ENCODE data around the gene KCNN1.
"Not testable (repeated sequence)": the region's sequence is repeated elsewhere in the genome, so short reads cannot be mapped to it uniquely, and the experiment has no call there.

Gene KCNN1

DNA sequence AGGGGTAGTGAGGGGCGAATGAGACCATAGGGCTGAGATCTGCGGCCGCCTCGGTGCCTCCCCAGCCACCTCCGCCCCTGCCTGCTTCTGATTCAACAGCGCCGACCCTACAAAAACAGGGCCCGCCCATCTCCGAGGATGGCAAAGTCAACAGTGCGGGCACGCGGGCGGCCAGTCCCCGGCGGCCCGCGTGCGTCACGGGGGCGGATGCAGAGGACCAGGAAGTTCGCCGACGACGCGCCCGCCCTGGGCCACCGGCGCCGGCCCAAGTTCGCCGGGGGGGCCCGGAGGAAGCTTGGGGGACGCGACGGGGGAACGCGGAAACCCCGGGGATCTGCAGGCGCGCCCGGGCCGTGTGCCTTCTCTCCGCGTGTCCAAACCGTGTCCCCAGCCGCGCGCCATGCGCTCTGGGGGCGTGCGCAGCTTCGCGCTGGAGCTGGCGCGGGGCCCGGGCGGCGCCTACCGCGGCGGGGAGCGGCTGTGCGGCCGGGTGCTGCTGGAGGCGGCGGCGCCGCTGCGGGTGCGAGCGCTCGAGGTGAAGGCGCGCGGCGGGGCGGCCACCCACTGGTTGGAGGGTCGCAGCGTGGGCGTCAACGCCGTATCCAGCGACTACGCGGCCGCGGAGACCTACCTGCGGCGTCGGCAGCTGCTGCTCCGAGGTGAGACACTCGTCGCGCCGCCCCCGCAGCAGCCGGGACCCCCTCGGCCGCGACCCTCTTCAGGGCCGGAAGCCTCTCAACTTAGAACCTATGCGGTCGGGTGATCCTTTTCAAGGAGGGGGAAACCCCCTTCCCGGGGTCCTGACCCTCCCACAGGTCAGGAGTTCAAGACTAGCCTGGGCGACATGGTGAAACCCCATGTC is 34.2 kb downstream of the KCNN1 start:
- peak; percentile 90 for DNase-seq (ENCODE audit: low read depth)

DNA sequence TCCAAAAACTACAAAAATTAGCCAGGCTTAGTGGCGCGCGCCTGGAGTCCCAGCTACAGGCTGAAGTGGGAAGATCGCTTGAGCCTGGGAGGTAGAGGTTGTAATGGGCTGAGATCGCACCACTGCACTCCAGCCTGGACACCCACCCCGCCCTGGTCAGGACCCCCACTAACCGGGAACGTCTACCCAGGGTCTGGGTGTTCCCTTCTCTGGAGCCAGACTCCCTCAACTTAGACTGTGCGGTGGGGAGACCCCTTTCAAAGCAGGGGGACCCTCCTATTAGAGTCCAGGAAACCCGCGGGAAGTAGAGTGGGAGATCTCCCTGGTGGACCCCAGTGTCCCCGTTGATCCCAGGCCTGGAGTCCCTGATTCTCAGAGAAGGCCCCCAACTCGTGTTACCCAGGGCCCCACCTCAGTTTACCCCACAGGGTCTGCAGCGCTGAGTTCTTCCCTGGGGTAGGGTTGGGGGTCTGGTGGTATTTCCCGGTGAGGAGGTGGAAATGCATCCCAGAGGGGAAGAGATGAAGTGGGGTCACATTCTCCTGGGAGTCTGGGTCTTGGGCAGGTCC is 35.0 kb downstream of the KCNN1 start:
- DNase-seq (ENCODE audit: low read depth) = no peak

DNA sequence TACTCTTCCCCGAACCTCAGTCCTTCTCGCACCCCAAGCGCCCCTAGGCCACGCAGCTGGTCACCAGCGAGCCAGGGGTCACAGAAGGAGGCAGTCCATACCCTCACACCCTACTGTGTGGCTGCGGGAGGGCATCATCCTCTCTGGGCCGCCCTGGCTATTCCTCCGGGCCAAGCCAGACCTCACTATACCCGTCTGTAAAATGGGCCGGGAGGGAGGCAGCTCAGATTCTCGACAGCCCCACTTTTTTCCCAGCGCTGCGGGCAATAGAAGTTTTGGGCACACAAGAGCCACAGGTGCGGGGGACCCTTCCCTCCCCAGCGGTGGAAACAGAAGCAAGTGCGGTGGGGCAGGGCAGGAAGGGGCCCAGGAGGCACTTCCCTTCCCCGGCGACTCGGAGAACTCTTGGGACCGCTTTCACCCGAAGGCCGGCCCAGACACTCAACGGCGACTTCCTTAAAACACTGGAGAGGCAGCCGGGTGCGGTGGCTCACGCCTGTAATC is 35.5 kb downstream of the KCNN1 start:
- DNase-seq (ENCODE audit: low read depth) = no peak

DNA sequence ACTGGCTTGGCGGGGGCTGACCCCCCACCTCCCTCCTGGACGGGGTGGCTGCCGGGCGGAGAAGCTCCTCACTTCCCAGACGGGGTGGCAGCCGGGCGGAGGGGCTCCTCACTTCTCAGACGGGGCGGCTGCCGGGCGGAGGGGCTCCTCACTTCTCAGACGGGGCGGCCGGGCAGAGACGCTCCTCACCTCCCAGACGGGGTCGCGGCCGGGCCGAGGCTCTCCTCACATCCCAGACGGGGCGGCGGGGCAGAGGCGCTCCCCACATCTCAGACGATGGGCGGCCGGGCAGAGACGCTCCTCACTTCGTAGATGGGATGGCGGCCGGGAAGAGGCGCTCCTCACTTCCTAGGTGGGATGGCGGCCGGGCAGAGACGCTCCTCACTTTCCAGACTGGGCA is 38.8 kb downstream of the KCNN1 start:
- not testable (repeated sequence) for DNase-seq (ENCODE audit: low read depth)

DNA sequence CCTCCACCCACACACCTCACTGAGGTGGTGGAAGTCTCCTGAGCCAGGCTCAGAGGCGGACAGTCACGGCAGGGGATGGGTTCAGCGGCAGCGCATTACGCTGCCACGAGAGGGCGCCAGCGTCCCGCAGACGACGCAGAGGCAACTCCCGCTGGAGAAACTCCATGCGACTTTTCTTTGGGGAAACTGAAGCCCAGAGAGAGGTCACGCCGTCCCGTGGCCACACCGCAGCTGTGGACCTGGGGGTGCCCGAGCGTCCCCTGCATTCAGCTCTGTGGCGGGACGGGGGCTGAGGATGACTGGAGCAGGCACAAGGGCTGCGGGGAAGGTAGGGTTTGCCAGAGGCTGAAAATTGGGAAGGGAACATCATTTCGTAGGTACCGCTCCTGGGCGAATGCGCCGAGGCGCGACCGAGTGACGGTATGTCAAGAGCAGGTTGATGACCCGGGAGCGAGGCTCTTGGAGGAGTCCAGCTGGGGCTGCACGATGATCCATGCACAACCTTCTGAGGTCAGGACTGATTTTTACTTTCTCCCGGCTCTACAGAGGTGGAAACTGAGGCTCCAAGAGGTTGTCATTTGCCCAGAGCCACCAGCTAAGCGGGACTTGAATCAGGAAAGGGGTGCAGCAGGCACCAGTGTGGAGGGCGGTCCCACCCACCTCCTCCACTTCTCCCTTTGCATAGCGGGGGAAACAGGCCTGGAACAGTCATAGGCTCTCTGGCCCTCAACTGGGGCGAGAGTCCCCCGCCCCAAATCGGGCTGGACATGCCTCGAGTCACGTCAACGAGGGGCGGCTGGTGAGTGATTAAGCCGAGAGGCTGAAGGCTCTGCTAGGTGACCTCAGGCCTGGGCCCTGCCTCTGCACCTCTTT is 40.4 kb downstream of the KCNN1 start:
- DNase-seq (ENCODE audit: low read depth) = peak; percentile 70

DNA sequence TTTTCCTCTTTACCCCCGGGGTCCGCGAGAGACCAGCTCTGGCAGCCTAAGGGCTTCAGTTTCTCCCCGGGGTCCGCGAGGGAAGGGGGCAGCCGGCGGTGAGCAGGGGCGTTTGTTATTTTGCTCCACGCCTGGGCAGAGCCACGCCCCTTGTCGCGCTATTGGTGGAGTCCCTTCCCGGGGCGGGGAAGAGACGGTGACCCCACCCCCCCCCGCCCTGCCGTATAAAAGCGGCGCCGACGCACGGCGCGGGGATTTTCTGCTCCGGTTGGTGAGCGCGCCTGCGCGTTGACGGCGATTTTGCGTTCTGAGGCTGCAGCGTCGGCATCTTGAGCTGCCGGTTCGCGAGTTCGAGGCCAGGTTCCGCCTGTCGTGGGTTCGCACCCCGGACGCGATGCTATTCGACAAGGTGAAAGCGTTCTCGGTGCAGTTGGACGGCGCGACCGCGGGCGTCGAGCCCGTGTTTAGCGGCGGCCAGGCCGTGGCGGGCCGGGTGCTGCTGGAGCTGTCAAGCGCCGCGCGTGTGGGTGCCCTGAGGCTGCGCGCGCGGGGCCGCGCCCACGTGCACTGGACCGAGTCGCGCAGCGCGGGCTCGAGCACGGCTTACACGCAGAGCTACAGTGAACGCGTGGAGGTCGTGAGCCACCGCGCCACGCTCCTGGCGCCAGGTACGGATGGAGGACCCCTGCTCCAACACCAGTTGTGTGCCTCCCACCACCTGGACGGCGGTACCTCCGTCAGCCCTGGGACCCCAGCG is 41.2 kb downstream of the KCNN1 start, which contains the start of gene ARRDC2:
ARRDC2 (plus strand) TSS at position 254 of the 757 bp plus-strand sequence; CDS start at position 395, 141 bp downstream.
- peak; percentile 86 for DNase-seq (ENCODE audit: low read depth)

DNA sequence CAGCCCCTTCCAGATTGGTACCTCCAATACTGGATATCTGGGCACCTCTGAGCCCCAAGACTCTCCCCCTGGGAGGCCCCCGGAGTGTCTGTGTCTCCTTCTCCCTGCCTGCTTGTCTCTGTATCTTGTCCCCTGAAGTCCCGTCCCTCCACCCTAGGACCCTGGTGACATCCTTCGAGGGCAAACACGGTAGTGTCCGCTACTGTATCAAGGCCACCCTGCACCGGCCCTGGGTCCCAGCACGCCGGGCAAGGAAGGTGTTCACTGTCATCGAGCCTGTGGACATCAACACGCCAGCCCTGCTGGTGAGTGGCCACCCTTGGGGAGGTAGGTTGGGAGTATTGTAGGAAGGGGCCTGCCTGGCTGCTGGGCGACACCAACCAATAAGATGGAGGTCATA is 41.9 kb downstream of the KCNN1 start:
- DNase-seq (ENCODE audit: low read depth) = no peak

DNA sequence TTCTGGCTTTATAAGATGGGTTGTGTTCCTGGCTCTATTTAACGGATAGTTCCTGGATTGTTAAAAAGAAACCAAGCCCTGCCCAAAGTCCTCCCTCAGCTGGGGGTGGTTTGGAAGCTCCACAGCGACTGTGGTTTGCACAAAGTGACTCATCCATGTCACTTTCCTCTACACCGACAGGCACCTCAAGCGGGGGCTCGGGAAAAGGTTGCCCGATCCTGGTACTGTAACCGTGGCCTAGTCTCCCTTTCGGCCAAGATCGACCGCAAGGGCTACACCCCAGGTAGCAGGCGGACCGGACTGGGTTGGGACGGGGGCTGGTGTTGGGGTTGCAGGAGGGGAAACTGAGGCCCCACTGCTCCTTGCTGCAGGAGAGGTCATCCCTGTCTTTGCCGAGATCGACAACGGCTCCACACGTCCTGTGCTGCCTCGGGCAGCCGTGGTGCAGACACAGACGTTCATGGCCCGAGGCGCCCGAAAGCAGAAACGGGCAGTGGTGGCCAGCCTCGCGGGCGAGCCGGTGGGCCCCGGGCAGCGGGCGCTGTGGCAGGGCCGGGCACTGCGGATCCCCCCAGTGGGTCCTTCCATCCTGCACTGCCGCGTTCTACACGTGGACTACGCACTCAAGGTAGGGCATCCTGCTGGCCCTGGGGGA is 42.6 kb downstream of the KCNN1 start:
- no peak for DNase-seq (ENCODE audit: low read depth)

DNA sequence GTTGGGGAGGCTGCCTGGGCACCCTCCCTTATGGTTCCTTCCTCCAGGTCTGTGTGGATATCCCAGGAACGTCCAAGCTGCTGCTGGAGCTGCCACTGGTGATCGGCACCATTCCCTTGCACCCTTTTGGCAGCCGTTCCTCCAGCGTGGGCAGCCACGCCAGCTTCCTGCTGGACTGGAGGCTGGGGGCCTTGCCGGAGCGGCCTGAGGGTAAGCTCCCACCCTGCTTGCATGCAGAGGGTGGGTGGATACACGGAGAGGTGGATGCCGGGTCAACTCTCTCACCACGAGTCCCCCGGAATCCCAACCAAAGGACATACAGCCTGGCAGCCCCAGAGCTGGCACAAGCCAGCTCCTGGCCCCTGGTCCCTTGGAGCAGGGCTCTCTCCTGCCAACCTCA is 43.2 kb downstream of the KCNN1 start:
- no peak for DNase-seq (ENCODE audit: low read depth)

DNA sequence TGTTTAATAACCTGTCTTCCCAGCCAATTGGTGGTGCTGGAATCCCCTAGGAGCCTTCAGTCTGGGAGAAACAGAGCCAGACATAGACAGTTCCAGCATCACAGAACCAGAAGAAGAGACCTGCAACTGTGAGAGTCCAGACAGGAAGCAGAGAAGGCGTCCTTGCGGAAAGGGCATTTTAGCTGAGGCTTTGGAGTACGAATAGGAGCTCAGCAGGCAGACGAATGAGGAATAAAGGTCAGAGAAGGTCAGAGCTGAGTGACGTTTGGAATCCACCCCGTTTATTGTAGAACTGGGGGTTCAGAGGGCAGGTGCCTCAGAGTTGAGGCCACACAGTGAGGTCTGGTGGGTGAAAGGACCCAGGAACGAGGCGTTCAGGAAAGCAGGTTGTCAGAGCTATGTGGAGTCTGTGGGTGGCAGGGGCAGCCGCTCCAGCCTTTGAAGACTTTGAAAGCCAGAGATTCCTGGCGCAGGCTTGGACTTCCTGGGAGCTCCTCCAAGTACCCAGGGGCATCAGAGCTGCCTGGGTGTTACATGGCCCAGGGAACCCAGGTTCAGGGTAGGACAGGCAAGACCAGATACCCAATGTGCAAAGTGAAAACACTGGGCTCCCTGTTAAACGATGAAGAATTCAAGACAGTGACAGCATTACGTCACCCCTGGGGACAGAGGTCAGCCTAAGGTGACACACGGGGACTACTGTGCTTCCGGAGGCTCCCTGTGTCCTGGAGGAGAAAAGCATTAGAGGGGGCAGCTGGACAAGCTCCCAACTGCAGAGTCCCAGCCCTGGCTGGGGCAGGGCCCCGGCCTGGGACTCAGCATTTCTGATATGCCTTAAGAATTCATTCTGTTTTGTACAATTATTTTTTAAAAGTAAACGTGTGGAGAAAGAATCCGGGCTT is 46.6 kb downstream of the KCNN1 start:
- no peak for DNase-seq (ENCODE audit: low read depth)

DNA sequence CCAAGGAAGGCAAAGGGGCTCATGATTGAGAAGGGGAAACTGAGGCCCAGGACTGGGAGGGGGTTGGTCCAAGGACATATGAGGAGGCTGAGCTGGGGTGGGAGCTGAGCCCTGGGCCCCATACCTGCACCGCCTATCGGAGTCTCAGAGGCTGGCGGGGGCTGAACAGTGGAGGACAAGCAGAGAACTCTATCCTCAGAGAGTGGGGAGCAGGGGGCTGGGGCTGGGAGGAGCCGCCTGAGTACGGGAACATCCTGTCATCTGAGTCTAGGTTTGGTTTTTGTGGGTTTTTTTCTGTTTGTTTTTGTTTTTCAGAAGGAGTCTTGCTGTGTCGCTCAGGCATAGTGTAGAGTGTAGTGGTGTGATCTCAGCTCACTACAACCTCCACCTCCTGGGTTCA is 47.3 kb downstream of the KCNN1 start:
- peak; percentile 50 for DNase-seq (ENCODE audit: low read depth)

DNA sequence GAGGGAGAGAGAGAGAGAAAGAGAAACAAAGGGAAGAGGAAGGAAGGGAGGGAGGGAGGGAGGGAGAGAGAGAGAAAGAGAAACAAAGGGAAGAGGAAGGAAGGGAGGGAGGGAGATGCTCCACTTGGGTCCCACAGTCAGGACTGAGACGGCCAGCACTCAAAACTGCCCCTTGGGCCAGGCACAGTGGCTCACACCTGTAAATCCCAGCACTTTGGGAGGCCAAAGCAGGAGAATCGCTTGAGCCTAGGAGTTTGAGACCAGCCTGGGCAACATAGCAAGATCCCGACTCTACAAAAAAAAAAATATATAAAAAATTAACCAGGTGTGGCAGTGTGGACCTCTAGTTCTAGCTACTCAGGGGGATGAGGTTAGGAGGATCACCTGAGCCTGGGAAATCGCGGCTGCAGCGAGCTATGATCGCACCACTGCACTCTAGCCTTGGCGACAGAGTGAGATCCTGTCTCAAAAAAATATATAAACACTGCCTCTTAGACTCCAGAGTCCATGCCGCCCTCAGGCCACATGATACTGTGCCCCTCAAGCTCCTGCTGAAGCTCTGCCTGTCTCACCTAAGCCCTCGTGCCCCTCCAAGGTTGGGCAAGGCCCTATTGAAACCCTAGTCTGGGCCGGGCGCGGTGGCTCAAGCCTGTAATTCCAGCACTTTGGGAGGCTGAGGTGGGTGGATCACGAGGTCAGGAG is 49.5 kb downstream of the KCNN1 start:
- DNase-seq (ENCODE audit: low read depth) = no peak

DNA sequence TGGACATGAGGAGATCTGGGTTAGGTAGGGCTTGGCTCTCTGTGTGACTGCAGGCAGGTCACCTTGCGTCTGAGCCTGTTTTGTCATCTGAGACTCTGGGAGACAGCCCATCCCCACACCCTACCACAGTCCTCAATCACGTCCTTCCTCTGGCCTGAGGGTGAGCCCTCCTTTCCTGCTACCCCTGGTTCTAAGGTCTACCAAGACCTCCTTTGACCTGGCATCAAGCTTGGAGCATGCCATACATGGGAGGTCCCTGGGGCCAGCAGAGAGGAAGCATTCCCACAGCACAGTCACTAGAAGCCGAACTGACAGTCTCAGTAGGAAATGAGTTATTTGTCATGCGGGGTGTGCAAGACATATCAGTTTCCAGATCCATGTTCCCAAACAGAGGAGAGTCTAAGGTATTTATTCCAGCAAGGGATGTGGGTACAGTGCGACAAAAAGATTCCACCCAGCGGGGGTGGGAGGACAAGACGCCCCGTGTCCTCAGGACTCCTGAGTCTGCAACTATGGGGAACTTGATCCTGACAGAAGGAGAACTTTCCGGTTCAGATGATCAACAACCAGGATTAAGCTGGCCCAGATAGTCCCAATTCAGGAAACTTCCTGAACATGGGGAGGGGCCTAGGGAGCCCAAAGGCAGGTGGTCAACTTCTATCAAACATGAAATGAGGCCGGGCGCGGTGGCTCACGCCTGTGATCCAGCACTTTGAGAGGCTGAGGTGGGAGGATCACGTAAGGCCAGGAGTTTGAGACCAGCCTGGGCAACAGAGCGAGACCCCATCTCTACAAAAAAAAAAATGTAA is 50.6 kb downstream of the KCNN1 start:
- DNase-seq (ENCODE audit: low read depth) = no peak

DNA sequence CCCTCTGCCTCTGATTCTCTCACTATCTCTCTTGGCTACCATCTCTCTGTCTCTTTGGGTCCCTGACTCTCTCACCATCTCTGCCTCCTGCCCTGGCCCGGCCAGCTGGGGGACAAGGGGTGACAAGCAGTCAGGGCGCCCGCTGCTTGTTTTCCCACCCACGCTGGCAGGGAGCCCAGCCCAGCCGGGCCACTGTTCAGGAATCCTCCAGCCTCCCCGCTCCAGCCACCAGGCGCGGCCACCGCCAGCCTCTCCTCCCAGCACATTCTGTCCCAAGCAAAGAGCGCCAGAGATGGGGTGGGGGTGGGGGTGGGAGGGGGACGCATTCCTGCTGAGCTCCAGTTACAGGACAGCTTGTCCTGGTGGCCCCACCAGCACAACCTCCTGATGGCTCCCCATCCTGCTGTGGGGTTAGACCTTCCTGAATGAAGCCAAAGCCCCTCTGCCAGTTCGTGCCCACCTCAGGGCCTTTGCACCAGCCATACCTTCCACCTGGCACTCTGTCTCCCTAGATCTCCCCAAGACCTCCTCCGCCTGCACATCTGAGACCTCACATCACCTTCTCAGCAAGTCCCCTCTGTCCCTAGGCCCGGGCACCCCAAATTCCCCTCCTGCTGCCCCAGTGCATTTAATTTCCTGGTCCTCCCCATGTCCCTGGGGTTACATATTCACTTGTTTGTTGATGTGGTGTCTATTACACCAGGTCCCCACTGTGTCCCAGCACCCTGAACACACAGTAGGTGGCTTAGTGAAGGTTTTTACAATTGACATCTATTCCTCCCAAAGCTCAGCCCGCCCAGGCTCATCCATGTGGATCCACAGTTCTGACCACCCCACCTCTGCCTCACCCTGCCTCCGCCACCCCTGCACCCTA is 53.5 kb downstream of the KCNN1 start:
- no peak for DNase-seq (ENCODE audit: low read depth)

DNA sequence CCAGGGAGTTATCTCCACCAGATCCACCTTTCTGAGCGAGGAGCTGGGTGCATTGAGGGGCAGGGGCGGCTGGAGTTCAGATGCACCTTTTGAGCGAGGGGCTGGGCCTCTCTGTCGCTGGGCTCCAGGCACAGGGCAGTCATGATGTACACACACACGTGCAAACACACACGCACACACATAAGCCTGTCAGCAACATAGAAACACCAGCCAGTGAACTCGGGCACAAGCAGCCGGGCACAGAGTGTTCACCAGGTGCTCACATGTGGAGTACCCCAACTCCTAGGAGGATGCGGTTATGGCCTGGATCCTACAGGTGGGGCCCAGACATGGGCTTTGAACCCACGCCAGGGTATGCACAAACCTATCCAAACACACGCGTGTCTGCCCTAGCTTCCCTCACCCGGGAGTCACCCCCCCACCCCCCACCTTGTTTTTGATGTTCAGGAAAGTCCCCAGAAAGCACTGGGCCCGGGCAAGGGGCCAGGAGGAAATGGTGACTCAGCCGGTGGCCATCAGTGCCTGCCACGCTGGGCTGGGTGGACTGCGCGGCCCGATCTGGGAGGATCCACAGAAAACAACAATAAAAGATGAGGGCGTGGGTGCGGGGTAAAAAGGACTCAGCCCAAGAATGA is 54.3 kb downstream of the KCNN1 start:
- peak; percentile 67 for DNase-seq (ENCODE audit: low read depth)

DNA sequence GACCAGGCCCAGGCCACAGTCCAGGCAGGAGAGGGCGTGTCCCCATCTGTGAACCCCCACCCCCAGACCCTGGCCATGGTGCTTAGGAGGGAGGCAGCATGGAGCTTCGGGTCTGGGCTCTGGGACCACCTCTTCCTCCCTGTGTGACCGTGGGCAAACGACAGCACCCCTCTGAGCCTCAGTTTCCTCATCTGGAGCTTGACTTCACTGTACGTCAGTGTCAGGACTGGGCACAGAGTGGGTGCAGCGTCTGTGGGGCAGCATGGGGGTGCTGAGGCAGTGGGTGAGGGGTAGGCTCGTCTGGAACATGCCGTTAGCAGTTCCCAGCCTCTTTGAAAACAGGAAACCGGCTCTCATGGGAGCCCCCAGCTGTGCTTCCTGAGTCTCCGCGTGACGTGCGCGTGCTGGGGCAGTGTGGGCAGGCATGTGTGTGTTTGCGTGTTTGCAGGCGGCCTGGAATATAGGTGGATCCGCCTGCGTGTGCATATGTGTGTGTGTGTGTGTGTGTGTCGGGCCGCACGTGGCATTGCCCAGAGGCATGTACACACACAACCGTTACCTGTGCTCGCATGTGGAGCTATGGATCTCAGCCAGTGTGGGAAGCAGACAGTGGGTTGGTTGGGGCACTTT is 56.8 kb downstream of the KCNN1 start:
- peak; percentile 81 for DNase-seq (ENCODE audit: low read depth)

All from T follicular helper cell (primary cell).